HUES48 (cell line): ENCODE measurements around the gene DPYSL5.

ENCODE experiments used
- H3K27ac ChIP-seq: one replicate; pipeline ENCODE4 v1.7.0; 2013; ENCODE audit warnings: low read depth, low read length, inconsistent platforms
- H3K27me3 ChIP-seq: 2 replicates; pipeline ENCODE4 v1.6.1; 2013; ENCODE audit warnings: mild to moderate bottlenecking, low read length; ENCODE audit not compliant: control insufficient read depth, insufficient read depth
- H3K36me3 ChIP-seq: 2 replicates; pipeline ENCODE4 v1.6.1; 2013; ENCODE audit warnings: low read length; ENCODE audit not compliant: control insufficient read depth, insufficient read depth
- H3K4me1 ChIP-seq: 2 replicates; pipeline ENCODE4 v1.6.1; 2013; ENCODE audit warnings: mild to moderate bottlenecking, low read length; ENCODE audit not compliant: control insufficient read depth, insufficient read depth
- H3K4me3 ChIP-seq: 2 replicates; pipeline ENCODE4 v1.5.1; 2013; ENCODE audit warnings: mild to moderate bottlenecking, low read depth, low read length
- H3K9ac ChIP-seq: 2 replicates; pipeline ENCODE4 v1.6.1; 2013; ENCODE audit warnings: mild to moderate bottlenecking, low read depth, low read length, moderate library complexity
- H3K9me3 ChIP-seq: 2 replicates; pipeline ENCODE4 v1.6.1; 2013; ENCODE audit warnings: low read length; ENCODE audit not compliant: control insufficient read depth, insufficient read depth

Gene DPYSL5

GRCh38 chr2:26982102-26982742 lies 134.3 kb downstream of the DPYSL5 start:
- H3K4me3 ChIP-seq, result no peak overlapping the region
- H3K9me3 ChIP-seq, result no peaks in the 10 kb centered on the region
- H3K36me3 ChIP-seq, result no peaks in the 10 kb centered on the region
- no peak overlapping the region for H3K27ac ChIP-seq
- no peak overlapping the region for H3K9ac ChIP-seq
- H3K27me3 ChIP-seq, result no peaks in the 10 kb centered on the region
- no peaks in the 10 kb centered on the region for H3K4me1 ChIP-seq

DNA sequence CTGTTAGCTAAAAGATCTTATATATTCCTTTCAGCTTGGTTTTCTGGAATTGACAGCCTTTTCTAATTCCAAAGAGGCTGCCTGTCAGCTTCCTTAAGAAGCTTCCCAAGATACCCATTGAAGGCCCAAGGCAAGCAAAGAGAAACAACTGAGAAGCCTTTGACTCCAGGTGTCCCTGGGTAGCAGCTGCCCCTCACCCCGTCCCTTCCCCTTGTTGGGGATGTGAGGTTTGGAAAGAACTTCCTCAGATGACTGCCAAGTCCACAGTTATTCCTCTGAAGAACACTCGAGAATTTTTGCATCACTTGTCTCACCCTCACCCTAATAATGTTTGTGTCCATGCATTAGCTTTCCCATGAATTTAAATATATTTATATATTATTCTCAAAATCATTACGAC lies 135.8 kb downstream of the DPYSL5 start:
- Histone ChIP-seq H3K27ac (no peak overlapping the region), H3K36me3 (no peaks in the 10 kb centered on the region), H3K9me3 (no peaks in the 10 kb centered on the region), H3K4me1 (no peaks in the 10 kb centered on the region), H3K27me3 (no peaks in the 10 kb centered on the region), H3K9ac (no peak overlapping the region), H3K4me3 (no peak overlapping the region)

GRCh38 chr2:26985807-26986206 lies 137.9 kb downstream of the DPYSL5 start:
- Histone ChIP-seq H3K4me3 (no peak overlapping the region), H3K36me3 (no peaks in the 10 kb centered on the region), H3K27me3 (no peaks in the 10 kb centered on the region), H3K4me1 (no peaks in the 10 kb centered on the region), H3K9ac (no peak overlapping the region), H3K27ac (no peak overlapping the region), H3K9me3 (no peaks in the 10 kb centered on the region)

GRCh38 chr2:26986576-26986975 lies 138.6 kb downstream of the DPYSL5 start:
- Histone ChIP-seq H3K27ac (no peak overlapping the region), H3K36me3 (no peaks in the 10 kb centered on the region), H3K9me3 (no peaks in the 10 kb centered on the region), H3K27me3 (no peaks in the 10 kb centered on the region), H3K4me3 (no peak overlapping the region), H3K4me1 (no peaks in the 10 kb centered on the region), H3K9ac (no peak overlapping the region)

DNA sequence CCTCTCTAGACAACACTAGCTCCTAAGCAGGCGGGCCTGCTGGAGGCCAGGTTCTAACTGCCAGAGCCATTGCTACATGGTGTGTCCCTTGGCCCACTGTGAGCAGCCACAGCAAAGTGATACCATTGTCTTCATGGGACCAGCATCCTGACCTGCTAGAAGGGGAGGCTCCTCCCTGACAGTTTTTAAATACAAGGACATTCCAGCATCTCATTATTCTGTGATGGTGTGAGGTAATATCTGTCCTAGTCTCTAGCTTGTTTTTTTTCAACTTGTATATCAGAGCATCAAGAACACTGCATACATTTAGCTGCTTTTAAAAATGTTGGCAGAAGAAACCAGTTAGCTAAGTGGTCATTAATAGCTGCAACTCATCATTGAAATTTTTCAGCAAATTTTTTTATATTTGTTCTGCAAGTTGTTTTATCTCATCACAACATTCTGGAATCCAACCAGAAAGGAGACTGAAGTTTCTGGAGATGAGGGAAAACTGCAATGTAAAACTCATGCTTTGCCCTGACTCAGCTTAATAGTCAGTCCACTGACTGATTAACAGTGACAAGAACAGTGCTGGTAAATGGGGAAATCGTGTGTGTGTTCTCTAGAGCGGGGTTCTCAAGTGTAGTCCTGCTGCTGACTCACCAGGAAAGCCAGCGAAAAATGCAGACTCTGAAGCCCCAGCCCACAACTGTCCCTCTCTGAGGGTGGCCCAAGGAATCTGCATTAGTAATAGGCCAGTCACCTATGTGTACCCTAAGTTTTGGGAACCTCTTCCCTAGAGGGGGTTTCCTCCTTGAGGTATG lies 140.3 kb downstream of the DPYSL5 start:
- Histone ChIP-seq H3K9ac (no peak overlapping the region), H3K4me1 (no peaks in the 10 kb centered on the region), H3K36me3 (no peaks in the 10 kb centered on the region), H3K9me3 (no peaks in the 10 kb centered on the region), H3K4me3 (no peak overlapping the region), H3K27ac (no peak overlapping the region), H3K27me3 (no peaks in the 10 kb centered on the region)

DNA sequence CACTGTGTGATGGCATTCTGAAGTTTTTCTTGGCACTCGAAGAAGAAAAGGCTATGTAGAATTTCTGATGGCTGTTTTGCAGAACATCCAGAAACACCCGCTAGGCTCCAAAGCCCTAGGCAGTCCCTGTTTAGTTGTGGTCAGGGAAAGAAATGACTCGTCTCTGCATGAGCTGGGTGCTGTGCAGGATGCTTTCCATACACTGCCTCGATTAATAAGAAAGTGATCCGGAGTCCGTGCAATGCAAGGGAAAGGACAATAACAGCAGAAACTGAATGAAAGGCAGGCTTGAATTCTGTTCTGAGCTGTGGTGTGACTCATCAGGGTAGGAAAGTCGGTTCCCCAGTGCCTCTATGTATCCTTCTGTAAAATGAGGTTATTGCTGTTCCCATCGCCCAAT lies 141.2 kb downstream of the DPYSL5 start:
- H3K27ac ChIP-seq, result no peak overlapping the region
- no peaks in the 10 kb centered on the region for H3K36me3 ChIP-seq
- no peaks in the 10 kb centered on the region for H3K9me3 ChIP-seq
- no peaks in the 10 kb centered on the region for H3K27me3 ChIP-seq
- no peak overlapping the region for H3K9ac ChIP-seq
- H3K4me3 ChIP-seq, result no peak overlapping the region
- H3K4me1 ChIP-seq, result no peaks in the 10 kb centered on the region

GRCh38 chr2:26991717-26992116 lies 143.8 kb downstream of the DPYSL5 start:
- Histone ChIP-seq H3K27me3 (no peaks in the 10 kb centered on the region), H3K4me3 (no peak overlapping the region), H3K27ac (no peak overlapping the region), H3K9ac (no peak overlapping the region), H3K9me3 (no peaks in the 10 kb centered on the region), H3K36me3 (no peaks in the 10 kb centered on the region), H3K4me1 (no peaks in the 10 kb centered on the region)

GRCh38 chr2:26993768-26994167 lies 145.8 kb downstream of the DPYSL5 start:
- Histone ChIP-seq H3K27ac (no peak overlapping the region), H3K9me3 (no peaks in the 10 kb centered on the region), H3K4me1 (no peaks in the 10 kb centered on the region), H3K9ac (no peak overlapping the region), H3K27me3 (no peaks in the 10 kb centered on the region; the same call in 1 of the 2 replicates), H3K4me3 (no peak overlapping the region), H3K36me3 (no peaks in the 10 kb centered on the region)

DNA sequence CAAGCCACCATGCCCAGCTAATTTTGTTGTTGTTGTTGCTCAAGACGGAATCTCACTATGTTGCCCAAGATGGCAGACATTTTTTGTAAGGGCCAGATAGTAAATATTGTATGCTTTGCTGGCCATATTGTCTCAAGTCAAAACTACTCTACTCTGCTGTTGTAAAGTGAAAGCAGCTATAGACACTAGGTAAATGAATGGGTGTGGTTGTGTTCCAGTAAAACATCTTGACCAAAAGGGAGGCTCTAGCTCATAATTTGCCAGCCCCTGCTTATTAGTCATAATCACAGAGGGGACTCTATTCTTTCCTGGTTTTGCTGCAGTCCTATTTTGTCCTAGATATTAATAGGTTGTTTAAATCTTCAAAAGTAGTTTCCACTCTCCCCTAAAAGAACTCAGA lies 147.1 kb downstream of the DPYSL5 start:
- Histone ChIP-seq H3K4me1 (no peaks in the 10 kb centered on the region), H3K36me3 (no peaks in the 10 kb centered on the region), H3K4me3 (no peak overlapping the region), H3K27ac (no peak overlapping the region), H3K9ac (no peak overlapping the region), H3K27me3 (no peaks in the 10 kb centered on the region; the same call in 1 of the 2 replicates), H3K9me3 (no peaks in the 10 kb centered on the region)

DNA sequence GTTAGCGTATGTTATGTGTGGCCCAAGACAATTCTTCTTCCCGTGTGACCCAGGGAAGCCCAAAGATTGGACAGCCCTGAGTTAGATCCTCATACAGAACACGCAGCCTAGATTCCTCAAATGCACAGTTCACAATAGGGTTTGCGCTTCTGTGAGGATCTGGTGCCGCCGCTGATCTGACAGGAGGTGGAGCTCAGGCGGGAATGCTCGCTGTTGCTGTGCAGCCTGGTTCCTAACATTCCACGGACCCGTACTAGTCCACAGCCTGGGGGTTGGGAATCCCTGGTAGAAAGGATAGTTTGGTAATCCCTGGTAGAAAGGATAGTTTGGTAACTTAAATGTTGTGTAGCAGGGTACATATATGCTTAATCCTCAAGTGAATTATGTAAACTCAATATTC lies 149.5 kb downstream of the DPYSL5 start:
- Histone ChIP-seq H3K27ac (no peak overlapping the region), H3K36me3 (no peaks in the 10 kb centered on the region), H3K9me3 (no peaks in the 10 kb centered on the region), H3K4me1 (no peaks in the 10 kb centered on the region), H3K4me3 (no peak overlapping the region), H3K9ac (no peak overlapping the region), H3K27me3 (no peaks in the 10 kb centered on the region; the same call in 1 of the 2 replicates)

- Histone ChIP-seq H3K36me3 (no peaks in the 10 kb centered on the region), H3K27me3 (no peaks in the 10 kb centered on the region; the same call in 1 of the 2 replicates), H3K4me3 (no peak overlapping the region), H3K27ac (no peak overlapping the region), H3K9ac (no peak overlapping the region), H3K9me3 (no peaks in the 10 kb centered on the region), H3K4me1 (no peaks in the 10 kb centered on the region)
These were observed 150.4 kb downstream of the DPYSL5 start for GRCh38 chr2:26998323-26998722.
